Tibial nerve (tissue), 3 donors: Measurements from ENCODE around the gene ATP6V0B.

Source experiments
- CTCF ChIP-seq, 5 experiments: fragments of 200-600 bp in 3 of 5; fragments of 450-650 bp in 2 of 5; sonication (generic) in 3 of 5; IDR thresholded peaks; one replicate each; pipeline ENCODE4 v1.5.1; 2016 to 2019; ENCODE audit warnings: antibody characterized with exemption in 5 of 5, mild to moderate bottlenecking in 3 of 5, moderate library complexity in 2 of 5
- POLR2A ChIP-seq, 2 donors: fragments of 450-650 bp; IDR thresholded peaks; one replicate each; pipeline ENCODE4 v1.6.1; 2017; ENCODE audit warnings: antibody characterized with exemption in 2 of 2, mild to moderate bottlenecking in 2 of 2, moderate library complexity in 2 of 2

DNA sequence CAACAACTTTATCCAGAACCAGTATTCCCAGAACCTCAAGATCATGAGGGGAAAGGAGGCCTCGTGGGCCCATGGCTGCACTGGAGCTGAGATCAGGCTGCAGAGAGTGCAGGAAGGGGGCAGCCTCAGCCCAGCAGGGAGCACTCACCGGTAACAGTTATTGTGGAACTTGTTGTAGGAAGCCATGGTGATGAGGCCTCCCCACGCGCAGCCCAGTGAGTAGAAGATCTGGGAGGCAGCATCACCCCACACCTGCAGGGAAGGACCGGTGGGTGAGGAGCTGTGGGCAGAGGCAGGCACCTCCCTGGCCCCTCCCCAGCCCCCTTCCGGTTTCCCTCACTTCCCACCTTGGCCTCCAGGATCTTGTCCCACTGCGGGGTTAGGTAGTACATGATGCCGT is 27.4 kb downstream of the ATP6V0B start:
- TF ChIP-seq CTCF (IDR thresholded peaks at IDR 0.05) (no peak), POLR2A (IDR thresholded peaks at IDR 0.05) (no peak)
